Progenitor cell of endocrine pancreas (in vitro differentiated cells): Measurements from ENCODE around the gene KLF2. TPM values are rescaled to one million over a fixed set of nuclear protein-coding genes. Genes with fewer than 3 reads are reported as not detected.
A peak's percentile ranks its signal among the peaks of the same experiment; 100 is the strongest.

Experiments
- DNase-seq: peaks from one replicate; pipeline ENCODE4 v3.0.0; 2021; ENCODE audit warnings: low spot score; ENCODE audit not compliant: unreplicated experiment
- H3K27ac Mint-ChIP-seq: 2 replicates; pipeline ENCODE4 v1.8.0; 2021; ENCODE audit warnings: mild to moderate bottlenecking, moderate library complexity, mixed read lengths
- H3K27me3 Mint-ChIP-seq: 2 replicates; pipeline ENCODE4 v1.8.0; 2021; ENCODE audit warnings: mixed read lengths
- H3K36me3 Mint-ChIP-seq: 2 replicates; pipeline ENCODE4 v1.8.0; 2022; ENCODE audit warnings: mixed read lengths; ENCODE audit not compliant: insufficient read depth
- H3K4me1 Mint-ChIP-seq: 2 replicates; pipeline ENCODE4 v1.8.0; 2021; ENCODE audit warnings: low read depth, mixed read lengths
- H3K4me3 Mint-ChIP-seq: 2 replicates; pipeline ENCODE4 v1.8.0; 2021; ENCODE audit warnings: low read depth, mild to moderate bottlenecking, moderate library complexity, mixed read lengths
- H3K9me3 Mint-ChIP-seq: 2 replicates; pipeline ENCODE4 v1.8.0; 2021; ENCODE audit warnings: low read depth, mixed read lengths
- total RNA-seq: library from RNA; stranded (reverse); gene quantifications from 2 replicates; pipeline ENCODE4 v1.2.1, GENCODE V29; 2021
- TF ChIP-seq, protein P1 (sequence below): fragments of 200-600 bp; sonication (generic); IDR thresholded peaks from one replicate; pipeline ENCODE4 v1.5.0; 2021; ENCODE audit warnings: antibody characterized with exemption, mild to moderate bottlenecking; ENCODE audit not compliant: unreplicated experiment

The KLF2 gene
- total RNA-seq, 1 donor from 2014 or later: 2.7 TPM

DNA sequence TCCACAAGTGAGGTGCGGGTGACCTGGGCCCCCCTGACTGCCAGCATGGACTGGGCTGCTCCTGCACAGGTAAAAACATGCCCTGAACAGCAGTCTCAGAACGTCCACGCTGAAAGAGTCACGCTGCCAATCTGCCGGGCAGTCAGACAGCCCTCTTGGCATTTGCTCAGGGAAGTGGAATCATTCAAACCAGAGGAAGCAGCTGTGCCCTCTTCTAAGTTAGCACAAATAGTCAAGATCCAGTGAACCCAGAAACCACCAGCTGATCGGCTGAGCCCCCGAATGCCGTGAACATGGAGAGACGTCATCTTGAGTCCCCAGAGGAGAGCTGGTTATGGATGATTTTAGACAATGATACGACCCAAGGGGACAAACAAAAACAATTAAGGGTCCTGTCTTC is 34.4 kb downstream of the KLF2 start:
- peak overlapping the region; percentile 17 for H3K27ac Mint-ChIP-seq
- H3K4me1 Mint-ChIP-seq: no peaks in the 10 kb centered on the region
- TF ChIP-seq, protein P1, sequence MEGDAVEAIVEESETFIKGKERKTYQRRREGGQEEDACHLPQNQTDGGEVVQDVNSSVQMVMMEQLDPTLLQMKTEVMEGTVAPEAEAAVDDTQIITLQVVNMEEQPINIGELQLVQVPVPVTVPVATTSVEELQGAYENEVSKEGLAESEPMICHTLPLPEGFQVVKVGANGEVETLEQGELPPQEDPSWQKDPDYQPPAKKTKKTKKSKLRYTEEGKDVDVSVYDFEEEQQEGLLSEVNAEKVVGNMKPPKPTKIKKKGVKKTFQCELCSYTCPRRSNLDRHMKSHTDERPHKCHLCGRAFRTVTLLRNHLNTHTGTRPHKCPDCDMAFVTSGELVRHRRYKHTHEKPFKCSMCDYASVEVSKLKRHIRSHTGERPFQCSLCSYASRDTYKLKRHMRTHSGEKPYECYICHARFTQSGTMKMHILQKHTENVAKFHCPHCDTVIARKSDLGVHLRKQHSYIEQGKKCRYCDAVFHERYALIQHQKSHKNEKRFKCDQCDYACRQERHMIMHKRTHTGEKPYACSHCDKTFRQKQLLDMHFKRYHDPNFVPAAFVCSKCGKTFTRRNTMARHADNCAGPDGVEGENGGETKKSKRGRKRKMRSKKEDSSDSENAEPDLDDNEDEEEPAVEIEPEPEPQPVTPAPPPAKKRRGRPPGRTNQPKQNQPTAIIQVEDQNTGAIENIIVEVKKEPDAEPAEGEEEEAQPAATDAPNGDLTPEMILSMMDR: no peak
- H3K27me3 Mint-ChIP-seq: no peaks in the 10 kb centered on the region
- H3K4me3 Mint-ChIP-seq: no peak overlapping the region
- peaks cover 9% of the 10 kb centered on the region for H3K36me3 Mint-ChIP-seq
- H3K9me3 Mint-ChIP-seq: no peaks in the 10 kb centered on the region
- DNase-seq: no peak

DNA sequence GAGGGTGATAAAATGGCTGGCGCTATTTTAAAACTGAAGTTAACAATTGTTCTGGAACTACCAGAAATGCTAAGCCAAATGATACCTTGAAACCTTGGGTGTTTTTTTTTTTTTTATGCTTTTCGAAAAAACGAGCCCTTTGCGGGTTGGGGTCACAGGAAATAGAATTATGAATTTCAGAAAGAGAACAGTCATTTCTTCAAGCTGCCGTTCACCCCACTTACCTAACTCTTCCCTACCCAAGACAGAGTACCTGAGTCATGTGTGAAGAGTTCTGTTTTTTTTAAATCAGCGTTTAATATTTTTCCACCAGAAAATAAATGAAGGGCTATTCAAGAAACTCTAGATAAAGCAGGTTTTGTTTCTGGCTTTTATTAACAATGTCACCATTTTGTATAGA is 35.3 kb downstream of the KLF2 start:
- Mint-ChIP-seq H3K36me3 (peaks cover 6% of the 10 kb centered on the region), H3K9me3 (no peaks in the 10 kb centered on the region), H3K4me3 (no peak overlapping the region), H3K4me1 (no peaks in the 10 kb centered on the region), H3K27me3 (no peaks in the 10 kb centered on the region), H3K27ac (no peak overlapping the region)
- TF ChIP-seq, protein P1: no peak
- no peak for DNase-seq

DNA sequence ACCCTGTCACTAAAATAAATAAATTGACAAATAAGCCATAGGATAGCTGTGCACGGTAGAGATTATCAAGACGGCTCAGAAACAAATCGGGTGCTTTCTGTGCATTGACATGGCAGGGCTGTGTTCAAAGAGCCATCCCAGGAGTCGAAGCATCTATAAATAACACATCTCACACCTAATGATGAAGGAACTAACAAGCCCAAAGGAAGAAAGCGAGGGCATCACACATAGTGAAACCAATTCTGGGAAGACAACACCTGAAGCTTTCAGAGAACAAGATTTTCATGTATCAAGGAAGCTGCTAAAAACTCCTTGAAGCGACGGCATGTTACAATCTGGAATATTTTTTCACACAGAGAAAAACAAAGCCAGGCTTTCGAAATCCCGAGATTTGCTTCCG is 36.1 kb downstream of the KLF2 start:
- no peaks in the 10 kb centered on the region for H3K27me3 Mint-ChIP-seq
- no peaks in the 10 kb centered on the region for H3K9me3 Mint-ChIP-seq
- no peak overlapping the region for H3K4me3 Mint-ChIP-seq
- H3K36me3 Mint-ChIP-seq: peaks cover 6% of the 10 kb centered on the region
- H3K4me1 Mint-ChIP-seq: no peaks in the 10 kb centered on the region
- H3K27ac Mint-ChIP-seq: no peak overlapping the region
- TF ChIP-seq, protein P1: no peak
- DNase-seq: no peak

DNA sequence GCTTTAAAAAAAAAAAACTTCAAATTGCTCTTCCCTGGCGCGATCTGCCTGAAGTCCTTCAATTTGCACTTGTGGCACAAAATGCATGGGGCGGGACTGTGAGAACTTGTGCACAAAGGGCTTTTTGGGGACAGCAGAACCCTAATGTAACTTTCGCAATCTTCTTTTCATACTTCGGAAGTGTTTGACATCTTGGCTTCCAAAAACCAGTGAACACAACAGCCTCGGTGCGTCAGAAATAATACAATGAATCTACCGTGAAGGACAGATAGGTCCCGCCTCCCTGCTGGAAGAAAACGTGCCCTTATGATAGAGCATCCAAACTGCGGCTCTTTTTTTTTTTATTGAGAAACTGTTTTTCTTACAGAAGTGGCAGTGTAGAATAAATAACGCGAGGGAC is 36.6 kb downstream of the KLF2 start:
- TF ChIP-seq, protein P1: no peak
- Mint-ChIP-seq H3K27ac (no peak overlapping the region), H3K36me3 (peaks cover 6% of the 10 kb centered on the region), H3K27me3 (no peaks in the 10 kb centered on the region), H3K9me3 (no peaks in the 10 kb centered on the region), H3K4me1 (no peaks in the 10 kb centered on the region), H3K4me3 (no peak overlapping the region)
- DNase-seq: no peak

DNA sequence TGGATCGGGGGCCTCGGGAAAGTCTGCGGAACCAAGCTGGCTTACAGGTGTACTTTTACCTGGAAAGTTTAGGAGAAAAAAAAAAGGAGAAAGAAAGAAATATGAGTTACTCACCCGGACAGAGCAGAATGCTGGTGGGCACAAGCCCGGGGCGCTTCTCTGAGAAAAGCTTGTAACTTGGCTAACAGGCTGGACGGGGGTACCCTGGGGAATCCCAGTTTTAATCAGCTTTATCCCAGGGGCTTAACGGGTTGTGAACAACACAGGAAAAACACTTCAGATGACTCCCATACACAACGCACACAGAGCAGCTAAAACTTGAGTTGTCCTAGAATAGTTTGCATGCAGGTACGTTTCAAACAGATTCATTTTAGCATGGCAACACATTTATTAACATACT is 37.3 kb downstream of the KLF2 start:
- no peak for DNase-seq
- H3K27ac Mint-ChIP-seq: no peak overlapping the region
- TF ChIP-seq, protein P1: no peak
- H3K4me1 Mint-ChIP-seq: no peaks in the 10 kb centered on the region
- no peaks in the 10 kb centered on the region for H3K27me3 Mint-ChIP-seq
- no peak overlapping the region for H3K4me3 Mint-ChIP-seq
- no peaks in the 10 kb centered on the region for H3K9me3 Mint-ChIP-seq
- peaks cover 6% of the 10 kb centered on the region for H3K36me3 Mint-ChIP-seq
